BJ (cell line): ENCODE measurements around the gene FANCL. TPM values are rescaled to one million over a fixed set of nuclear protein-coding genes. Genes with fewer than 3 reads are reported as not detected.
"Not testable (repeated sequence)": the region's sequence is repeated elsewhere in the genome, so short reads cannot be mapped to it uniquely, and the experiment has no call there.

ENCODE experiments used
- CTCF ChIA-PET: fragments of 350-600 bp; formaldehyde crosslinking; extraction: SDS; loops from one replicate; lab custom pipeline; 2021; ENCODE audit warnings: antibody characterized with exemption, inconsistent platforms; lab: Yijun Ruan, JAX
- POLR2A ChIA-PET: fragments of 300-600 bp; sonication (Branson Sonifier 250); formaldehyde crosslinking; extraction: SDS; loops from one replicate; lab custom pipeline; 2021; ENCODE audit warnings: antibody characterized with exemption; lab: Charles Lee
- DNase-seq: peaks from one replicate; pipeline ENCODE4 v3.0.0-alpha.2; 2011; ENCODE audit warnings: low read depth
- H3K27me3 ChIP-seq: 2 replicates; pipeline ENCODE4 v1.6.0; 2011; ENCODE audit warnings: low read length; ENCODE audit not compliant: control insufficient read depth, insufficient read depth
- H3K36me3 ChIP-seq: 2 replicates; pipeline ENCODE4 v1.5.1; 2011; ENCODE audit warnings: low read length; ENCODE audit not compliant: control insufficient read depth, insufficient read depth
- H3K4me3 ChIP-seq: 2 replicates; pipeline ENCODE4 v1.5.1; 2011; ENCODE audit warnings: low read depth, mild to moderate bottlenecking, control low read depth, low read length
- polyA plus RNA-seq: library from polyadenylated mRNA; depleted of rRNA; stranded (reverse); fragments of >200 nt; gene quantifications from 2 replicates; pipeline ENCODE4 v1.2.3, GENCODE V29; 2011
- TF ChIP-seq, protein P1 (sequence below): IDR thresholded peaks from 2 replicates; pipeline ENCODE4 v1.5.1; 2011; ENCODE audit warnings: low read depth, mild to moderate bottlenecking, control low read depth, inconsistent platforms, low read length, moderate library complexity; ENCODE audit not compliant: insufficient read depth

The FANCL gene
- polyA plus RNA-seq, 1 experiment = 6.4 TPM

DNA sequence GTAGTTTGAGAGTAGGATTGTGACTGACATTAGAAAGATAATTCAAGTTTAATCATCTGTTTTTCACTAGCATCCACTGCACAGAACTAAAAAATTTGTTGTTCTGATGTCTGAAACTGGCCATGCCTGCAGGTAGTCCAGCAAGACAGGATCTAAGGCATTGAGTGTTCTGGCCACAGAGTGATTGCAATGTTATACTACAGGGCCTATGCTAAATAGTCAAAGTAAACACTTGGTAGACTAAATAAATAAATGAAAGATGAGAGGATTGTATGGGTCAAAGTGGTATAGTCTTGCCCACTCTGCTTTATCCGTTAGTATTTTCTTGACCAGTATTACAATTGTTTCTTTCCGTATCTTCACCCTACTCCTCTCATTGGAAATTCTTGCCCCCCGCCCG lies 27.6 kb upstream of the FANCL start:
- Histone ChIP-seq H3K36me3 (no peaks in the 10 kb centered on the region), H3K4me3 (no peak overlapping the region), H3K27me3 (no peaks in the 10 kb centered on the region)
- ChIA-PET CTCF (no interaction called here), POLR2A (no interaction called here)
- no peak for DNase-seq
- TF ChIP-seq, protein P1, sequence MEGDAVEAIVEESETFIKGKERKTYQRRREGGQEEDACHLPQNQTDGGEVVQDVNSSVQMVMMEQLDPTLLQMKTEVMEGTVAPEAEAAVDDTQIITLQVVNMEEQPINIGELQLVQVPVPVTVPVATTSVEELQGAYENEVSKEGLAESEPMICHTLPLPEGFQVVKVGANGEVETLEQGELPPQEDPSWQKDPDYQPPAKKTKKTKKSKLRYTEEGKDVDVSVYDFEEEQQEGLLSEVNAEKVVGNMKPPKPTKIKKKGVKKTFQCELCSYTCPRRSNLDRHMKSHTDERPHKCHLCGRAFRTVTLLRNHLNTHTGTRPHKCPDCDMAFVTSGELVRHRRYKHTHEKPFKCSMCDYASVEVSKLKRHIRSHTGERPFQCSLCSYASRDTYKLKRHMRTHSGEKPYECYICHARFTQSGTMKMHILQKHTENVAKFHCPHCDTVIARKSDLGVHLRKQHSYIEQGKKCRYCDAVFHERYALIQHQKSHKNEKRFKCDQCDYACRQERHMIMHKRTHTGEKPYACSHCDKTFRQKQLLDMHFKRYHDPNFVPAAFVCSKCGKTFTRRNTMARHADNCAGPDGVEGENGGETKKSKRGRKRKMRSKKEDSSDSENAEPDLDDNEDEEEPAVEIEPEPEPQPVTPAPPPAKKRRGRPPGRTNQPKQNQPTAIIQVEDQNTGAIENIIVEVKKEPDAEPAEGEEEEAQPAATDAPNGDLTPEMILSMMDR = no peak

DNA sequence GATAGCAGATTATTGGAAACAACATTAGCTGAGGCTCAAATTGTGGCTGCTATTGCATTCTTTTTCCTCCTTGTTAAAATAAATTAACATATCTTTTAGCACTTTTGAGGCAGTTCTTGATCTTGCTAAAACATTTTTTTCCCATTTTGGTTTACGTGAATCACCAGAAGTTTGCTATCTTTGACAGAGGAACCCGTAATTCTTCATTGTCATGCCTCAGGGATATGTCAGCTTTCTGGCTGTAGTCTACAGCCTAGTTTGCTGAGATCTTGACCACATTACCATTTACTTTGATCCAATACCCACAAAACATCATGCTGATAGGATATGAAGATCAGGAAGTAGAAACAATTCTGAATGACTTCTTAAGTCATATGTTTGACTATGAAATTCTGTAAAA lies 25.1 kb upstream of the FANCL start:
- POLR2A ChIA-PET = no interaction called here
- CTCF ChIA-PET = no interaction called here
- Histone ChIP-seq H3K36me3 (no peaks in the 10 kb centered on the region), H3K4me3 (no peak overlapping the region), H3K27me3 (no peaks in the 10 kb centered on the region)
- TF ChIP-seq, protein P1 = no peak
- peak; percentile 11 for DNase-seq

DNA sequence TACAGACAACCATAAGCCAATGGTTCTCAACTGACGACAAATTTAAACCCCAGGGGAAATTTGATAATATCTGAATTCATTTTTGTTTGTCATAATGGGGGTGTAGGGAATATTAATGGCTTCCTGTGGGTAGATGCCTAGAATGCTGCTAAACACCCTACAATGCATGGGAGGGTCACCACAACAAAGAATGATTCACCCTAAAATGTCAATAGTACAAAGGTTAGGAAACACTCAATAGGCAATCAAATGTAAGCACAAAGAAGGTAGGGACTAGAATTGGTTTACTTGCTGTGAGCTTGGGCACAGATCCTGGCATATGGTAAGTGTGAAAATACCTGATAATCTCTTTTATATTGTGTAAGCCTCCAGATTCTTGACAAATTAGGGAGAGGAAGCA lies 20.1 kb upstream of the FANCL start:
- ChIA-PET CTCF (interaction anchor here (1.1 kb wide), 1 partner anchor 9 kb away, joined by 4 read pairs; no protein-coding TSS in a partner anchor), POLR2A (no interaction called here)
- TF ChIP-seq, protein P1 = no peak
- no peaks in the 10 kb centered on the region for H3K27me3 ChIP-seq
- H3K4me3 ChIP-seq = no peak overlapping the region
- no peak for DNase-seq
- H3K36me3 ChIP-seq = no peaks in the 10 kb centered on the region

DNA sequence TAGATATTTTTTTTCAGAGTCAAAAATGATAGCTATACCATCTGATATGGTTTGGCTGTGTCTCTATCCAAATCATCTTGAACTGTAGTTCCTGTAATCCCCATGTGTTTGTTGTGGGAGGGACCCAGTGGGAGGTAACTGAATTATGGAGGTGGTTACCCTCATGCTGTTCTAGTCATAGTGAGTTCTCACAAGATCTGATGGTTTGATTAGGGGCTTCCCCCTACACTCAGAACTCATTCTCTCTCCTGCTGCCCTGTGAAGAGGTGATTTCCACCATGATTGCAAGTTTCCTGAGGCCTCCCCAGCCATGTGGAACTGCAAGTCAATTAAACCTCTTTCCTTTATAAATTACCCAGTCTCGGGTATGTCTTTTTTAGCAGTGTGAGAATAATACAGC lies 17.3 kb upstream of the FANCL start:
- H3K27me3 ChIP-seq, H3K36me3 ChIP-seq, CTCF ChIA-PET, DNase-seq, H3K4me3 ChIP-seq, POLR2A ChIA-PET: not testable (repeated sequence)

DNA sequence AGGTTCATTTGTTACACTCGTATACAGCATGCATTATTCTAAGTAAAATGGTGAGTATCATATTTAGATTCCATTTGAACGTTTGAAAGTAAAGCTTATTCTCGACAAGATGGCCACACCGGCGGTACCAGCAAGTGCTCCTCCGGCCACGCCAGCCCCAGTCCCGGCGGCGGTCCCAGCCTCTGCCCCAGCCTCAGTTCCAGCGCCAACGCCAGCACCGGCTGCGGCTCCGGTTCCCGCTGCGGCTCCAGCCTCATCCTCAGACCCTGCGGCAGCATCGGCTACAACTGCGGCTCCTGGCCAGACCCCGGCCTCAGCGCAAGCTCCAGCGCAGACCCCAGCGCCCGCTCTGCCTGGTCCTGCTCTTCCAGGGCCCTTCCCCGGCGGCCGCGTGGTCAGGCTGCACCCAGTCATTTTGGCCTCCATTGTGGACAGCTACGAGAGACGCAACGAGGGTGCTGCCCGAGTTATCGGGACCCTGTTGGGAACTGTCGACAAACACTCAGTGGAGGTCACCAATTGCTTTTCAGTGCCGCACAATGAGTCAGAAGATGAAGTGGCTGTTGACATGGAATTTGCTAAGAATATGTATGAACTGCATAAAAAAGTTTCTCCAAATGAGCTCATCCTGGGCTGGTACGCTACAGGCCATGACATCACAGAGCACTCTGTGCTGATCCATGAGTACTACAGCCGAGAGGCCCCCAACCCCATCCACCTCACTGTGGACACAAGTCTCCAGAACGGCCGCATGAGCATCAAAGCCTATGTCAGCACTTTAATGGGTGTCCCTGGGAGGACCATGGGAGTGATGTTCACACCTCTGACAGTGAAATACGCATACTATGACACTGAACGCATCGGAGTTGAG lies 10.4 kb upstream of the FANCL start:
- H3K4me3 ChIP-seq, DNase-seq, POLR2A ChIA-PET, H3K27me3 ChIP-seq, H3K36me3 ChIP-seq: not testable (repeated sequence)
- CTCF ChIA-PET = interaction anchor here (0.6 to 1.0 kb wide), 2 partner anchors 10 to 502 kb away, joined by 3 to 4 read pairs; no protein-coding TSS in a partner anchor

DNA sequence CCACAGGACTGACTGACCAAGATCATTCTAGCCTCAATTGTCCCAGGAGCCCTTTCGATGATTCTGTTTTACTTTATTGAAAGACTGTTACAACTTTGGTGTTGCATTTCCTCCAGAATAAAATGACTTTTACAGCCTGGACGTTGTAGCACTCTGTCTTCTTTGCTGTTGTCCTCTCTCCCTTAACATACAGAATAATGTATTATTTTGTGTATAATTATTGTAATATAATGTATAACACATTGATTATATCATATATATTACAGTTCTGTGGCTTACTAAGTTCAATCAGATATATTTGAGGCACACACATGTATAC lies 380 bp upstream of the FANCL start:
- TF ChIP-seq, protein P1 = no peak
- no peaks in the 10 kb centered on the region for H3K27me3 ChIP-seq
- no peak for DNase-seq
- peak overlapping the region; percentile 87 for H3K4me3 ChIP-seq
- ChIA-PET POLR2A (no interaction called here), CTCF (interaction anchor here (1.0 kb wide), 1 partner anchor 52 kb away, joined by 3 read pairs; no protein-coding TSS in a partner anchor)
- H3K36me3 ChIP-seq = no peaks in the 10 kb centered on the region
